ENCODE measurements around the gene STIL. TPM values are rescaled to one million over a fixed set of nuclear protein-coding genes. Genes with fewer than 3 reads are reported as not detected.
"Not testable (repeated sequence)": the region's sequence is repeated elsewhere in the genome, so short reads cannot be mapped to it uniquely, and the experiment has no call there.

Gene STIL
- total RNA-seq (2012; rRNA removed), result 8.3 and 10.1 TPM in 2 replicates

DNA sequence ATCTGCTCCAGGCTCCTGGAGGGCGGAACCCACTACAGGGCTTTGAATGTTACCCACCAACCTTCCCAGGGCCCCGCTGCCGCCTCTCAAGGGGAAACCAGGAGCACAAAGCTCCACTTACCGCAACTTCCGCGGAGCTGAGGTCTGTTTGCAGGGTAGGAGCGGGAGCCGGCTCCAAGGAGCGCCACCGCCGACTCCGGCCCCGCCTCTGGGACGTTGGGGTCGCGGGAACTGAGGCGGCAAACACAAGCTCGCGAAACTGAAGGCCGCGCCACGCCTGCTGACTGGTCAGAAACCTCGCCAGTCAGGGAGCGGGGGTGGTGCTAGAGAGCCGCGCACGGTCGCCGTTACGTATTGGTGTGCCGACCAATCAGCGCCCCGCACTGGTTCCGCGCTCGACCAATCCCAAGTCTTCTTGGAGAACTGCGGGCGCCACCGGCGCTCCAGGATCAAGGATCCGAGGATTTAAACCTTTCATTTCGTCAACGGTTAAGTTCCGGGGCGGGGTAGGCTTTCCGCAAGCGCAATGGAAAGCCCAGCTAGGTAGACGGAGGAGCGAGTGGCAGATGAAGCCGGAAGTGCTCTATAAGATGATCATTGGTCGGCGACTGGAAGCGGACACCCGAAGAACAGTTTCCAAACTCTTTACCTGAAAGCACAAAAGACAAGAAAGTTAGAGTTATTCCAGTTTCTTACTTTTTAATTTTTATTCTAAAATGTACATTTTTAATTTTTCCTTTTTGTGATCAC lies at the start of gene STIL:
STIL (minus strand) TSS at position 233 of the 750 bp plus-strand sequence. CDS start 3,828 bp downstream, outside the sequence.
- H3K4me1 ChIP-seq (ENCODE audit: control insufficient read depth, insufficient read depth, low read length), result peaks cover 7% of the 10 kb centered on the region
- peaks cover 9% of the 10 kb centered on the region for H3K36me3 ChIP-seq (ENCODE audit: insufficient read depth, low read length)

DNA sequence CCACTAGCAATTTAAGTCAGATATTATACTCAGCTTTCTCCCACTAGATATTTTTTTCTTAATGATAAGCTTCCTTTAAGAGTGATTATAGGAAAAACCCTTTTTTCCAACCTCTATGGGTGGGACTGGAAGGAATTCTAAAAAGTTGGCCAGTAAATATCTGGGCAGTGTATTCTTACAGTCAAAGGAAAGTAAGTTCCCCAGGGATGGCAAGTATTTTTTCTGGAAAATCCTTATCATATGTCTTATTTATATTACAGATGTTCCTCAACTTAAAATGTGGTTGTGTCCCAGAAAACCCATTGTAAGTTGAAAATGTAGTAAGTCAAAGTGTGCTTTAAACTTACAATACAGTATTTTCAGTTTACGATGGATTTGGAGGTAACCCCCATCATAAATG lies 48.9 kb upstream of the STIL start:
- peaks cover under 1% of the 10 kb centered on the region for H3K36me3 ChIP-seq (ENCODE audit: insufficient read depth, low read length)
- H3K9ac ChIP-seq (ENCODE audit: low read depth, low read length), result no peak overlapping the region
- H3K4me3 ChIP-seq (ENCODE audit: low read length), result no peak overlapping the region
- H3K27me3 ChIP-seq (ENCODE audit: control insufficient read depth, insufficient read depth, low read length), result no peaks in the 10 kb centered on the region
- no peaks in the 10 kb centered on the region for H3K4me1 ChIP-seq (ENCODE audit: control insufficient read depth, insufficient read depth, low read length)
- H3K4me2 ChIP-seq (ENCODE audit: low read length), result no peak overlapping the region
- no peaks in the 10 kb centered on the region for H3K9me3 ChIP-seq (replicated peaks; ENCODE audit: low read length)

More for the DNA sequence above, at the start of gene STIL:
- H3K4me2 ChIP-seq (ENCODE audit: low read length), result peak within 1 kb of the TSS; percentile 87
- no peaks in the 10 kb centered on the region for H3K27me3 ChIP-seq (ENCODE audit: control insufficient read depth, insufficient read depth, low read length)
- peak within 1 kb of the TSS; percentile 83 for H3K4me3 ChIP-seq (ENCODE audit: low read length)
- H3K9me3 ChIP-seq (replicated peaks; ENCODE audit: low read length), result no peaks in the 10 kb centered on the region
- peak within 1 kb of the TSS; percentile 92 for H3K9ac ChIP-seq (ENCODE audit: low read depth, low read length)

DNA sequence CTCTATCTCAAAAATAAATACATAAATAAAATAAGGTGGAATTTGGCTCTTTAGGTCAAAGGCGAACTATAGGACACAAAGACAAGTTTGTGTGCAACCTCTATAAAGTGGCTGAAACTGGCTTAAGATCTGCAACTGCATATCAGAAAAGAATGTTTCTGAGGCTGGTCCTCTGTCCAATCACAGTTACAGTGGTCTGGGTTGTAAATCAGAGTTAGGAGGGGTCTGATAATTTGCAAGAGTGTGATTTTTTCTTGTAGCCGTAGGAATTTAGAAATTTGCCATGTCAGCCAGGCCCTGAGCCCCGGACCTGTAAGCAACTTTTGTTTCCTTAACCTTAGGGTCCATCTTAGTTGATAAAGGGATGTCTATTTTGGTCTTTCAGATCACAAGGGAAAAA lies 47.4 kb upstream of the STIL start:
- H3K4me1 ChIP-seq (ENCODE audit: control insufficient read depth, insufficient read depth, low read length), result no peaks in the 10 kb centered on the region
- no peaks in the 10 kb centered on the region for H3K27me3 ChIP-seq (ENCODE audit: control insufficient read depth, insufficient read depth, low read length)
- no peak overlapping the region for H3K4me3 ChIP-seq (ENCODE audit: low read length)
- no peak overlapping the region for H3K4me2 ChIP-seq (ENCODE audit: low read length)
- no peak overlapping the region for H3K9ac ChIP-seq (ENCODE audit: low read depth, low read length)
- H3K36me3 ChIP-seq (ENCODE audit: insufficient read depth, low read length), result peaks cover 3% of the 10 kb centered on the region
- no peaks in the 10 kb centered on the region for H3K9me3 ChIP-seq (replicated peaks; ENCODE audit: low read length)

DNA sequence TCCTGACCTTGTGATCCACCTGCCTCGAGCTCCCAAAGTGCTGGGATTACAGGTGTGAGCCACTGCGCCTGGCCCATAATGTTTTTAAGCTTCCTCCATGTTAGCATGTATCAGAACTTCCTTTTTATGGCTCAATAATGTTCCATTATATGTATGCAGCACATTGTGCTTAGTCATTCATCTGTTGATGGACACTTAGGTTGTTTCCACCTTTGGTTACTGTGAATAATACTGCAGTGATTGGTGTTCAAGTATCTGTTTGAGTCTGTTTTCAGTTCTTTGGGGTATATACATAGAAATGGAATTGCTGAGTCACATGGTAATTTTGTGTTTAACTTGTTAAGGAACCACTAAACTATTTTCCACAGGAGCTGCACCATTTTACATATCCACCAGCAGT lies 37.4 kb upstream of the STIL start:
- no peak overlapping the region for H3K4me2 ChIP-seq (ENCODE audit: low read length)
- H3K9ac ChIP-seq (ENCODE audit: low read depth, low read length), result no peak overlapping the region
- no peaks in the 10 kb centered on the region for H3K9me3 ChIP-seq (replicated peaks; ENCODE audit: low read length)
- no peaks in the 10 kb centered on the region for H3K4me1 ChIP-seq (ENCODE audit: control insufficient read depth, insufficient read depth, low read length)
- H3K36me3 ChIP-seq (ENCODE audit: insufficient read depth, low read length), result peaks cover 6% of the 10 kb centered on the region
- no peak overlapping the region for H3K4me3 ChIP-seq (ENCODE audit: low read length)
- H3K27me3 ChIP-seq (ENCODE audit: control insufficient read depth, insufficient read depth, low read length), result no peaks in the 10 kb centered on the region

DNA sequence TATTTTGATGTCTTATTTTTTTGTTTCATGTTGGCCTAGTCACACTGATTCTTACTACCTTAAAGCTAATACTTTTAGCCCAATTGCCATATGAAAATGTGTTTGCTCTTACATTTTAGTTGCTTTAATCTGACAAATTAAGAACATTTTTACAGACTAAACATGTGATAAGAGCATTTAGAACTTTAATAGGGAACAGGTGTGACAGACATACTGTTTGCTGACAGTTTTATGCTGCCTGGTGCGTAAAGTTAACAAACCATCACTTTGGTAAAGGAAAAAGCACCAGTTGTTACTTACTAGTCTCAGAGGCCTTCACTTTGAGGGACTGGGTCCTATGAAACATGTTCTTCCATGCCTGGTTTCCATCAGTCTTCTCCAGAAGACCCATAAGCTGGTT lies 34.3 kb upstream of the STIL start:
- Histone ChIP-seq H3K4me2 (ENCODE audit: low read length) (no peak overlapping the region), H3K9me3 (replicated peaks; ENCODE audit: low read length) (no peaks in the 10 kb centered on the region), H3K36me3 (ENCODE audit: insufficient read depth, low read length) (peaks cover 6% of the 10 kb centered on the region), H3K4me1 (ENCODE audit: control insufficient read depth, insufficient read depth, low read length) (no peaks in the 10 kb centered on the region), H3K9ac (ENCODE audit: low read depth, low read length) (no peak overlapping the region), H3K4me3 (ENCODE audit: low read length) (no peak overlapping the region), H3K27me3 (ENCODE audit: control insufficient read depth, insufficient read depth, low read length) (no peaks in the 10 kb centered on the region)

DNA sequence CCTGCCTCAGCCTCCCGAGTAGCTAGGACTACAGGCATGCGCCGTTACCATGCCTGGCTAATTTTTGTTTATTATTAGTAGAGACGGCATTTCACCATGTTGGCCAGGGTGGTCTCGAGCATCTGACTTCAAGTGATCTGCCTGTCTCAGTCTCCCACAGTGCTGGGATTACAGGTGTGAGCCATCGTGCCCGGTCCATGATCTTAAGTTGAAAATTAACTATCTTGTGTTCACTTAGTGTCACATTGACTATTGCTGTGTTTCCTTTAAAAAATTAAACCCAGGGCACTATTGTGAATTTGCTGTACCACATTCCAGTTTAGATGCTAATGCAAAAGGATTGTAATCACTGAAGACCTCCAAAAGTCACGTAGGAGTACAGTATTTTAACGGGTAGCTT lies 33.8 kb upstream of the STIL start:
- Histone ChIP-seq H3K27me3 (ENCODE audit: control insufficient read depth, insufficient read depth, low read length) (no peaks in the 10 kb centered on the region), H3K9me3 (replicated peaks; ENCODE audit: low read length) (no peaks in the 10 kb centered on the region), H3K9ac (ENCODE audit: low read depth, low read length) (no peak overlapping the region), H3K4me2 (ENCODE audit: low read length) (no peak overlapping the region), H3K36me3 (ENCODE audit: insufficient read depth, low read length) (peaks cover 6% of the 10 kb centered on the region), H3K4me1 (ENCODE audit: control insufficient read depth, insufficient read depth, low read length) (no peaks in the 10 kb centered on the region), H3K4me3 (ENCODE audit: low read length) (no peak overlapping the region)

DNA sequence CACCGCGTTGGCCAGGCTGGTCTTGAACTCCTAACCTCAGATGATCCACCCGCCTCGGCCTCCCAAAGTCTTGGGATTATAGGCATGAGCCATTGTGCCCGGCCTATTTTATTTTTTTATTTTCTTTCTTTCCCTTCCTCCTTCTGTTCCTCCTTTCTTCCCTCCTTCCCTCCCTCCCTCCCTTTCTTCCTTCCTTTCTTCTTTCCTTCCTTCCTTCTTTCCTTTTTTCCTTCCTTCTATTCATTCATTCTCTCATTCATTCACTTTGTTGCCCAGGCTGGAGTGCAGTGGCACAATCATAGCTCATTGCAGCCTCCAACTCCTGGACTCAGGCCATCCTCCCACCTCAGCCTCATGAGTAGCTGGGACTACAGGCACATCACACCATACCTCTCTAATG lies 33.0 kb upstream of the STIL start:
- H3K4me3 ChIP-seq (ENCODE audit: low read length); H3K9ac ChIP-seq (ENCODE audit: low read depth, low read length); H3K4me1 ChIP-seq (ENCODE audit: control insufficient read depth, insufficient read depth, low read length); H3K36me3 ChIP-seq (ENCODE audit: insufficient read depth, low read length); H3K27me3 ChIP-seq (ENCODE audit: control insufficient read depth, insufficient read depth, low read length); H3K9me3 ChIP-seq (replicated peaks; ENCODE audit: low read length); H3K4me2 ChIP-seq (ENCODE audit: low read length): not testable (repeated sequence)

DNA sequence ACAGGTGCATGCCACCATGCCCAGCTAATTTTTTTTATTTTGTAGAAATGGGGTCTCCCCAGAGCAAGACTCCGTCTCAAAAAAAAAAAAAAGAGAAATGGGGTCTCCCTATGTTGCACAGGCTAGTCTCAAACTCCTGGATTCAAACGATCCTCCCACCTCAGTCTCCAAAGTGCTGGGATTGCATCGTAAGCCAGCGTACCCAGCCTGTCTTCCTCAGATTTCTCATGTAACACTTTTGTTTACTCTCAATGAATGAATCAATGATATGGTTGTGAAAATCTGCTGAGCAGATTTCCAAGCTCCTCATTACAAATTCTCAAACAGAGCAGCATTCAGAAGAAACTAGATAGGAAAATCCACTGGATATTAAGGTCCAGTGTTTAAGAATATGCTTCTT lies 26.3 kb upstream of the STIL start:
- H3K9ac ChIP-seq (ENCODE audit: low read depth, low read length), result no peak overlapping the region
- no peak overlapping the region for H3K4me3 ChIP-seq (ENCODE audit: low read length)
- H3K4me2 ChIP-seq (ENCODE audit: low read length), result no peak overlapping the region
- H3K27me3 ChIP-seq (ENCODE audit: control insufficient read depth, insufficient read depth, low read length), result no peaks in the 10 kb centered on the region
- no peaks in the 10 kb centered on the region for H3K9me3 ChIP-seq (replicated peaks; ENCODE audit: low read length)
- peaks cover 4% of the 10 kb centered on the region for H3K36me3 ChIP-seq (ENCODE audit: insufficient read depth, low read length)
- H3K4me1 ChIP-seq (ENCODE audit: control insufficient read depth, insufficient read depth, low read length), result no peaks in the 10 kb centered on the region

DNA sequence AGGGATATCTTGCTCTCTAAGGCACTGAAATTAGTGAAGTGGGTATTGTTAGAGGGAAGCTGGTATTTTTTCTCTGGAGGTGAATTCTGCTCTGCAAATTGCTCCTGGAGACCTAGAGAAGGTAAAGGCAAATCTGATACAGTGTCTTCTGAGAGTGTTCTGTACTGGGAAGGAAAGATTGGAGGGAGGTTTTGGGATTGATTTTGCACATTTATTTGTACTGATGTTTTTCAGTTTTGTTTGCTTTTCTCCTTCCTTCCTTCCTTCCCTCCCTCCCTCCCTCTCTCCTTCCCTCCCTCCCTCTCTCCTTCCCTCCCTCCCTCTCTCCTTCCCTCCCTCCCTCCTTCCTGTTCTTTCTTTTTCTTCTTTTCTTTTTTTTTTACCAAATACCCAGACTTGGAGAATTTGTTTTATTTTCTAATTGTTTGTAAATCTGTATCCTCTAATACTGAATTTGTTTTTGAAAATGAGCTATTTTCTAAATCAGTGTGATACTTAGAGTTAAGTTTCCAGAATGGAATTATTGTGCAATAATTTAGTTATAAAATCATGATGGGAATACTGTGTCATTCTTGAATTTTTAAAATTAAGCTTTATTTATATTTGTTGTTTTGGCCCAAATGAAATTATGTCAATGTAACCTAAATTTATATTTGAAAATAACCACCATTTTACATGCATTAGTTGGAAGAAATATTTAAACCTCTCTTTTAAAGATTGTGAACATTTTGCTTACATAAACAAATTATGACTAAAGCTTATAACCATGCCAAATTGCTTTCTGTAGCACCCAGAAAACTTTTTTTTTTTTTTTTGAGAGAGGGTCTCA lies 24.5 kb upstream of the STIL start:
- H3K4me3 ChIP-seq (ENCODE audit: low read length), result no peak overlapping the region
- H3K36me3 ChIP-seq (ENCODE audit: insufficient read depth, low read length), result peaks cover 4% of the 10 kb centered on the region
- H3K27me3 ChIP-seq (ENCODE audit: control insufficient read depth, insufficient read depth, low read length), result no peaks in the 10 kb centered on the region
- H3K4me1 ChIP-seq (ENCODE audit: control insufficient read depth, insufficient read depth, low read length), result peaks cover 2% of the 10 kb centered on the region
- no peak overlapping the region for H3K9ac ChIP-seq (ENCODE audit: low read depth, low read length)
- H3K9me3 ChIP-seq (replicated peaks; ENCODE audit: low read length), result no peaks in the 10 kb centered on the region
- H3K4me2 ChIP-seq (ENCODE audit: low read length), result no peak overlapping the region

DNA sequence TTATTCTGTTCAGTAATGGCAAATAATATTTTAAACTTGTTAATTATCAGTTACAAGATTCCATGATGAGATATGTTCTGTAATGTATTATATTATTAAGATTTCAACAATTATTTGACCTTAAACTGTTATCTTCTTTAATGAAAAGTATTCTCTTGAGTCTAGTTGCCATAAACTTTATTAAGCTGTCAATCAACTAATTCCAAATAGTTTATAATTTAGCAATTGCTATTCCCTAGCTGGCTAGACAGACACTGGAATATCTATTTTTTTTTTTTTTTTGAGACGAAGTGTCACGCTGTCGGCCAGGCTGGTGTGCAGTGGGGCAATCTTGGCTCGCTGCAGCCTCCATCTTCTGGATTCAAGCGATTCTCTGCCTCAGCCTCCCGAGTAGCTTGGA lies 23.4 kb upstream of the STIL start:
- Histone ChIP-seq H3K36me3 (ENCODE audit: insufficient read depth, low read length) (peaks cover 4% of the 10 kb centered on the region), H3K9me3 (replicated peaks; ENCODE audit: low read length) (no peaks in the 10 kb centered on the region), H3K4me1 (ENCODE audit: control insufficient read depth, insufficient read depth, low read length) (peaks cover 11% of the 10 kb centered on the region), H3K9ac (ENCODE audit: low read depth, low read length) (no peak overlapping the region), H3K4me2 (ENCODE audit: low read length) (no peak overlapping the region), H3K4me3 (ENCODE audit: low read length) (no peak overlapping the region), H3K27me3 (ENCODE audit: control insufficient read depth, insufficient read depth, low read length) (no peaks in the 10 kb centered on the region)

DNA sequence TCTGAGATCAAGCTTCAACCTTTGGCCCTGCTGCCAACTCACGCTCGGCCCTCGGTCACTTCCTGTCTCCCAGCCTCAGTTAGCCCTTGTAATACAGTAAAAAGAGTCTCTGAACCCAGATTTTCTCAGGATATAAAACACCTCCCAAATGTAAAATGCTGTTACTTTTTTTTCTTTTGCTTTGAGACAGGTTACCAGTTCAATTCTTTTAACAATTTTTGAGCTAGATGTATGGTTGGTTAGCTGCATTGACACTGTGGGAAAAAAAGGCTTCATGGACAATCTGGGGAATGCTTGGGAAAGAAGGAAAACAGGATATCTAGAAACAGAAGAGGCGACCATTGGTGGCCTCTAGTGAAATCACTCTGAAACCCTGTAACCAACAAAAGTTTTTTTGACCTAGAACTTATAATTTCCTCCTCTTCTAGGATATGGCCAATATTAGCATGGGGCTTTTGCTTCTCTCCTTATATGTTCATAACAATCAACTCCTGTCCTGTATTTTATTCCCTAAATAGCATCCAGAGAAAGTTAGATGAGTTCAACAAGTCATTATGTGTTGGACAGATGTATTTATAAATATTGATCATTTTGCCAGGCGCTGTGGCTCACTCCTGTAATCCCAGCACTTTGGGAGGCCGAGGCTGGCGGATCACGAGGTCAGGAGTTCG lies 21.0 kb upstream of the STIL start:
- no peaks in the 10 kb centered on the region for H3K9me3 ChIP-seq (replicated peaks; ENCODE audit: low read length)
- H3K4me1 ChIP-seq (ENCODE audit: control insufficient read depth, insufficient read depth, low read length), result peaks cover 17% of the 10 kb centered on the region
- H3K9ac ChIP-seq (ENCODE audit: low read depth, low read length), result peak overlapping the region; percentile 94
- H3K4me3 ChIP-seq (ENCODE audit: low read length), result peak overlapping the region; percentile 93
- peak overlapping the region; percentile 74 for H3K4me2 ChIP-seq (ENCODE audit: low read length)
- H3K36me3 ChIP-seq (ENCODE audit: insufficient read depth, low read length), result peaks cover 4% of the 10 kb centered on the region
- H3K27me3 ChIP-seq (ENCODE audit: control insufficient read depth, insufficient read depth, low read length), result no peaks in the 10 kb centered on the region

All from skeletal muscle satellite cell (primary cell).